ENCODE data around the gene HNRNPM.

- TF ChIP-seq MAX (IDR thresholded peaks at IDR 0.05), result no peak
- no peak for TF ChIP-seq POLR2AphosphoS5 (IDR thresholded peaks at IDR 0.05; ENCODE audit: low read depth, low read length)
- TF ChIP-seq REST (IDR thresholded peaks at IDR 0.05; ENCODE audit: low read depth), result no peak
Measured at GRCh38 chr19:8494158-8494557, 49.4 kb downstream of the HNRNPM start.

All from HCT116 (cell line).